Skin of body (tissue), 2 donors: ENCODE results near the gene KIZ. TPM values are rescaled to one million over a fixed set of nuclear protein-coding genes. Genes with fewer than 3 reads are reported as not detected.

ENCODE experiments used
- DNase-seq: peaks from one replicate; lab custom pipeline; 2025; lab: John Stamatoyannopoulos, UW
- total RNA-seq: library from RNA; depleted of rRNA; stranded (reverse); fragments of >200 nt; gene quantifications from one replicate; pipeline ENCODE4 v1.2.3, GENCODE V29; 2014

The KIZ gene, protein sequence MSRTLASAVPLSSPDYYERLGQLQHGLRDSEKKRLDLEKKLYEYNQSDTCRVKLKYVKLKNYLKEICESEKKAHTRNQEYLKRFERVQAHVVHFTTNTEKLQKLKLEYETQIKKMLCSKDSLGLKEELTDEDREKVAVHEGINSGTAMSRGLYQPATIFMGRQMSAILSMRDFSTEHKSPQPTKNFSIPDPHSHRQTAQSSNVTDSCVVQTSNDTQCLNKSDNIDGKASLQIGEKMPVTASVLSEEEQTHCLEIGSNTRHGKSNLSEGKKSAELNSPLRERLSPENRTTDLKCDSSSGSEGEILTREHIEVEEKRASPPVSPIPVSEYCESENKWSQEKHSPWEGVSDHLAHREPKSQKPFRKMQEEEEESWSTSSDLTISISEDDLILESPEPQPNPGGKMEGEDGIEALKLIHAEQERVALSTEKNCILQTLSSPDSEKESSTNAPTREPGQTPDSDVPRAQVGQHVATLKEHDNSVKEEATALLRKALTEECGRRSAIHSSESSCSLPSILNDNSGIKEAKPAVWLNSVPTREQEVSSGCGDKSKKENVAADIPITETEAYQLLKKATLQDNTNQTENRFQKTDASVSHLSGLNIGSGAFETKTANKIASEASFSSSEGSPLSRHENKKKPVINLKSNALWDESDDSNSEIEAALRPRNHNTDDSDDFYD
- 14.2 TPM for total RNA-seq

DNA sequence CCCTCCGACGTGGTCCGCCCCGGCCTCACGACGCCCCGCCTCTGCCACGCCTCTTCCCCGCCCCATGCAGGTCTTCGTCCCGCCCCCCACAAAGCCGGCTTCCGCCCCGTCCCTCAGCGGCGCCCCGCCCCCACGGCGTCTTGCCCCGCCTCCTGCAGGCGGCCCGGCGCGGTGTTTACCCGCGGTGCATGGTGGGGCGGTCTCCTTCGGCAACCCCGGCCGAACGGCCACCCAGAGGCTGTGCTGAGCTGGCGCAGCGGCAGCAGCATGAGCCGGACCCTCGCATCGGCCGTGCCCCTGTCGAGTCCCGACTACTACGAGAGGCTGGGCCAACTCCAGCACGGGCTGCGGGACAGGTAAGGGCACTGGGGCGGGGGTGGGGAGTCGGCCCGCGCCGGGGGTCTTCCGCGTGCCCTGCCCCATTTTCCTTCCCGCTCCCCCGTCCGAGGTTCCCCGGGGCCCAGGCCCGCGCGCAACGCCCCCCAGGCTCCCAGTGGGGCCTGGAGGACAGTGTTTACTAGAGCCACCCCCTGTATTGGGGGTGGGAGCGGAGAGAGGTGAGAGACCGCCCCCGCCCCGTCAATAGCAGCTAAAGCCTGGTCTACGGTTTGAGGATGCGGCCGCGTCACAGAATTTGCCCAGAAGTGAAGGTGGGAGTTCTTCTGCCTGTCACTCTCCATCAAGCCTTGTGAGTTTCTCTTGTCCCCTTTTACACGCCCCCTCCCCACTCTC is at the start of gene KIZ:
Gene KIZ, plus strand, starts transcription at position 234 of the 732 bp plus-strand sequence. Its CDS starts 34 bp downstream, at position 268.
- peak; percentile 83 for DNase-seq

DNA sequence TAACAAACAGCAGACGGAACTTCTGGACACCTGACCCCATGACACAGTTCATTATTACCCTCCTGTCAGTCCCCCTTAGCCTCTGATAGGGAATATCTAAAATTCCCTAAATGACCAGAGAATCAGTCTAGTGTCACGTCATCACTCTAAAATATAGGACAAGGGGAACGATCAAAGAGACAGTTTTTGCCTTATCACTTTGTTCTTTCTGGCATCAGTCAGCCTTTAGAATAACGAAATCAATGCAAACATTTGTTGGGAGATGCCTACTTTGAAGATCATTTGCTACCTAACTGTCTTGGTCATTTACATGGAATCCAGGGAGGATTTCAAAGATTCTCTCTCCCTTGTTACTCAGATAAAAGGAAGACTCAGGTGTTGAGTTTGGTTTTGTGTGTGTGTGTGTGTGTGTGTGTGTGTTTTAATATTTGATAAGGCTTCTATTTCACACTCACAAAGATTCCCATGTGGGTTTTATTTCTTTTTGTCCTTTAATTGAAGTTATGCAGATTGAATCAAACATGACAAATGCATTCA is 48.0 kb upstream of the KIZ start:
- no peak for DNase-seq

GRCh38 chr20:21082584-21082983 is 43.3 kb upstream of the KIZ start:
- no peak for DNase-seq

GRCh38 chr20:21083825-21084325 is 42.0 kb upstream of the KIZ start:
- no peak for DNase-seq

- no peak for DNase-seq
Observed at GRCh38 chr20:21087862-21088540, 37.9 kb upstream of the KIZ start.

DNA sequence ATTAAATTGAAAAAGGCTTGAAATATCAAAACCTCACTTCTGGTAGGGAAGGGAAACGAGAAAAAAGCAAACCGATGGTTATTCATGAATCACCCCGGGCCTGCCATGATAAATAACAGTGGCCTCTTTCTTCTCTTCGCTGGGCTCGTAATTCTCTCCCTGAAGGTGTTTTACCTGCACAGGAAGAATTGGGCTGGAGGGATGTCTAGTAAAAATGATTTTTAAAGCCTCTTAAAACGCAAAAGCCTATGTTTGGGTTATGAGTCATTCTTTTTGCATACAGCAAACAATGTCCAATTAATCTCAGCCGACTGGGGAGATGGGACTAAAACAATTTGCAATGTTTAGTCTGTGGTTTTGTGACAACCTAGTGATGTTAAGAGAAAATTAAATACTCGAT is 36.5 kb upstream of the KIZ start:
- no peak for DNase-seq

- no peak for DNase-seq
Observed at GRCh38 chr20:21090111-21090618, 35.7 kb upstream of the KIZ start.

GRCh38 chr20:21090721-21091120 is 35.2 kb upstream of the KIZ start:
- no peak for DNase-seq

GRCh38 chr20:21092806-21093205 is 33.1 kb upstream of the KIZ start:
- no peak for DNase-seq

DNA sequence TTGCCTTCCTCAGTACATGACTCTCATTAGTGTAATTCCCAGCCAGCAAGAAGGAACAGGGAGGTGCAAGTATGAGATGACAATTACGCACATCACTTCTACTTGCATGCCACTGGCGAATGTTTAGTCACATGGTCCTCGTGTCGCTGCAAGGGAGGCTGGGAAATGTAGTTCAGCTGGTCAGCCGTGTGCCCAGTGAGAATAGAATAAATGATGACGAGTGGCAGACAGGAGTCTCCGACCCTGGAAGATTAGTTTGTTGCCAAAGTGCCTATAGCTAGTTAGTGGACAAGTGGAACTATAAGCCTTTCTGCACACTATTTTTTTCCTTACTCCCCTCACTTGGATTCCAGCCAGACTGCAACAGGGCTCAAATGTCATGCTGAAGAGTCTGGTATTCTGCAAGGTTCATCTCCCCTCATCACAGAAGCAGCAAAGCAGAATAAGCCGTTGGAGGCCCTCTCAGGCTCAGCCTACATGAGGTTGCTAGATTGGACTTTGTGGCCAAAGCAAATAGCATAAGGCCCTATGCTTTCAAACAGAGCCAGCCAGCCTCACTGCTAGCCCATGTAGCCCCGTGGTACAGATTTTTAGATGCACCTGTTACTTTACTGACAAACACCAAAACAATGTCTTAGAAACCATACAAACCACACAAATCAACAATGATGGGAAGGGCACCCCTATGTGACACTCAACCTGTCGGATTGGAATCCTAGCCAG is 29.4 kb upstream of the KIZ start:
- no peak for DNase-seq

DNA sequence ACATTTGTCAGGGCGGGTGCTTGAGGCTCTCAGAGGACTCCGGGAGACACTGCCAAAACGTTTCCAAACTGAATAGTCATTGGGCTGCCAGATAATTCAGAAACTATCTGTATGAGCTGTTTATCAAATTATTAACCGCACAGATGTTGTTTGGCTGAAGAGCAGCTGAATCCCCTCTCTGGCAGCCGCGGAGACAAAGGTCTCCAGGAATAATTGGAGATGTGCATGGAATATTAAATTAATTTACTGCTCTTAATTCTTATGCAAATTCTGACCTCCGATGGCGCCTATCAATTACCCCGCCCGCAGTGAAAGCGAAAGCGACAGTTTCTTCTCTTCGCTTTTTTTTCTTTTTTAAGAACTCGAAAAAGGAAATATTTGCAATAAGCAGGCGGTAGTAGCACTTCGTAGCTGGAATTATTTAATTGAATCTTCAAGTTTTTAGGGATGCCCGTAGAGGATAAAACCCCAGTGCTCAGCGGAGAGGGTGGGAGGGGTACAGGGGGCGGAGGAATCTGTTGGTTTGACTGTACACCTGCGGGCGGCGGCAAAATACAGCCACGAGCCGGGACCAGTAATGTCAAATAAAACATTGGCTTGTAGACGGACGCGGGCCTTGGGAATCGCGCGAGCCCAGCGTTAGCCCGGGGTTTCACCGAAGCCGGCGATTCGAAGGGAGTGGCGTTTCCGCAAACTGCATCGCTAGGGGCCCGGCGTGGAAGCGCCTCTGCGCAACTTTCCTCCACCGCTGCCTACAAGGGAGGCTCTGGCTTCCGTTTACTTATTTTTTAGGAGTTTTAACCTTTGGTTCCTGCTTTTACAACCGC is 25.9 kb upstream of the KIZ start:
- no peak for DNase-seq

- DNase-seq = no peak
Observed at GRCh38 chr20:21100578-21101452, 25.1 kb upstream of the KIZ start.

- DNase-seq = no peak
Observed at GRCh38 chr20:21101453-21101931, 24.4 kb upstream of the KIZ start.

DNA sequence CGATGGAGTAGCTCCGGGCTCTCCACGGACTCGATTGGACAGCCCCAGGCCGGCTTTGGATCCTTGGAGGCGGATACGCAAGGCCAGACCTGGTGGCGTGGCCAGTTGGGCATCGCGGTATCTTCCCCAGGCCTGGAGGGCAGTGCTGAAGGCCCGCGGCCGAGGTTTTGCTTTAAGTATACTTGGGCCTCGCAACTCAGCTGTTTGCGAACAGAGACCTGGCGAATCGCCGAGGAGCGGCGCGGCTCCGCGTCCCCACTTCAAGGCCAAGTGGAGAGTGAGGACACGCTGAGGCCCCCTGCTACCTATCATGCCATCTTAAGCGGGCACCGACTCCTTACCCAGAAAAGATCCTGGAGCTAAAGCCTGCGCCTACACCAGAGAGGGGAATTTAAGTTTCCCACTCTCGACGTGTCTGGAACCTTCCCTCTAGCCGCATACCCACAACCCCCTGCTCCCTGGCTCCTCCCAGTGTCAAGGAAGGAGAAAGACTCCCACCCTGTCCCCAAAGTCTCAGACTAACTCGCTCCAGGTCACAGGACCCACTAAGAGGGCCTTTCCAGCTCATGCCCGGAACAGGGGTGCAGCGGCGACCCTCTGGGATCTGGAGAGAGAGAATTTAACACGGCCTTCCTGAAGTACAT is 23.8 kb upstream of the KIZ start:
- DNase-seq = no peak

DNA sequence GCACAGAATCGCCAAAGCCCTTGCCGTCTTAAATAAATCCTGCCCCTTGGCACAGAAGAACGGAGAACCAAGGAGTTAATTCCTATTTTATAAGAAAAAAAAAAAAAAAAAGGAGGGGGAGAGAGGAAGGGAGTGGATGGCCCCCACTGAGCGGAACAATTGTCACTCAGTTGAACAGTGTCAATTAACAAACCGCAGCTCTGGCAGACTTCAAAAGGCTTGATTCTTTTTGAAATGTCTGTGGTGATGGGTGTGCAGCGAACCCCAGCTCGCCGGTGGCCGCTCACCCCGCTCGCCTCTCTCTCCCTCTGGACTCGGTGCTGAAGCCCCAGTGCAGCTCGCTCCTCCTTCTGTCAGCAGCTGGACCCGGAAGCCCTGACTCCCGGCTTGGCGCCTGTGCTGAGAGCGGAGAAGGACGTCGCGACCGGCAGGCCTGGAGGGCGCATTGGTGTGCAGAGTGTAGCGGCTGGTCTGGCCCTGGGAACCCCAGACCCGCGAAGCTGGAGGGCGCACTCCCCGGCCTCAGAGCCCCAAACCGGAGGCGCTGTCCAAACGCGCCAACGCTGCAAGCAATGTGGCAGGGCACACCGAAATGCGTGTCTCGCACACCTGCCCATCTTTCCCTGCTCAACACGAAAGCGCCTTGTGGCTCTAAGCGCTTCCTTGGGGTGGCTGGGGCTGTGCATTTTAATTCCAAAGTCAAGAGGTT is 23.1 kb upstream of the KIZ start:
- DNase-seq = no peak

GRCh38 chr20:21103582-21104465 is 22.1 kb upstream of the KIZ start:
- DNase-seq = no peak
